Activated B cell treated with CpG ODN at 0.5 μM for 24 hours (primary cell): ENCODE data around the gene EEF1AKMT3. TPM values are rescaled to one million over a fixed set of nuclear protein-coding genes. Genes with fewer than 3 reads are reported as not detected.

Experiments
- ATAC-seq: fragments of 200-7000 bp; cut with Tn5 transposase; one replicate; pipeline ENCODE4 v1.10.0; 2021; ENCODE audit warnings: low read depth, mild to moderate bottlenecking, moderate library complexity
- CTCF ChIA-PET: fragments of 350-600 bp; sonication (Branson Sonifier 250); formaldehyde crosslinking; loops from one replicate; lab custom pipeline; 2021; ENCODE audit warnings: antibody characterized with exemption; lab: Charles Lee
- POLR2A ChIA-PET: fragments of 350-600 bp; sonication (Branson Sonifier 250); formaldehyde crosslinking; loops from one replicate; lab custom pipeline; 2021; ENCODE audit warnings: antibody characterized with exemption; lab: Charles Lee
- DNase-seq: peaks from one replicate; pipeline ENCODE4 v3.0.0; 2022
- H3K27ac Mint-ChIP-seq: one replicate; pipeline ENCODE4 v1.8.0; 2020; ENCODE audit warnings: mixed read lengths
- H3K27me3 Mint-ChIP-seq: one replicate; pipeline ENCODE4 v1.8.0; 2021; ENCODE audit warnings: mixed read lengths
- H3K36me3 Mint-ChIP-seq: one replicate; pipeline ENCODE4 v1.8.0; 2021; ENCODE audit warnings: low read depth, mixed read lengths
- H3K4me1 Mint-ChIP-seq: one replicate; pipeline ENCODE4 v1.8.0; 2021; ENCODE audit warnings: mixed read lengths
- H3K4me3 Mint-ChIP-seq: one replicate; pipeline ENCODE4 v1.8.0; 2020; ENCODE audit warnings: mild to moderate bottlenecking, mixed read lengths
- H3K9me3 Mint-ChIP-seq: one replicate; pipeline ENCODE4 v1.8.0; 2020; ENCODE audit warnings: mixed read lengths
- intact Hi-C: fragments of 100-400 bp; cut with micrococcal nuclease; formaldehyde crosslinking; loops from one replicate; pipeline ENCODE4 v1.15.1; 2024
- total RNA-seq: library from RNA; stranded (reverse); gene quantifications from 2 replicates; pipeline ENCODE4 v1.2.3, GENCODE V29; 2022
- TF ChIP-seq, protein P1 (sequence below): fragments of 200-600 bp; IDR thresholded peaks from one replicate; pipeline ENCODE4 v1.8.0; 2022; ENCODE audit warnings: antibody characterized with exemption, mild to moderate bottlenecking

Gene EEF1AKMT3
- total RNA-seq, 1 donor from 2014 or later, result 0.60 TPM

- POLR2A ChIA-PET, result no interaction called here
- TF ChIP-seq, protein P1, sequence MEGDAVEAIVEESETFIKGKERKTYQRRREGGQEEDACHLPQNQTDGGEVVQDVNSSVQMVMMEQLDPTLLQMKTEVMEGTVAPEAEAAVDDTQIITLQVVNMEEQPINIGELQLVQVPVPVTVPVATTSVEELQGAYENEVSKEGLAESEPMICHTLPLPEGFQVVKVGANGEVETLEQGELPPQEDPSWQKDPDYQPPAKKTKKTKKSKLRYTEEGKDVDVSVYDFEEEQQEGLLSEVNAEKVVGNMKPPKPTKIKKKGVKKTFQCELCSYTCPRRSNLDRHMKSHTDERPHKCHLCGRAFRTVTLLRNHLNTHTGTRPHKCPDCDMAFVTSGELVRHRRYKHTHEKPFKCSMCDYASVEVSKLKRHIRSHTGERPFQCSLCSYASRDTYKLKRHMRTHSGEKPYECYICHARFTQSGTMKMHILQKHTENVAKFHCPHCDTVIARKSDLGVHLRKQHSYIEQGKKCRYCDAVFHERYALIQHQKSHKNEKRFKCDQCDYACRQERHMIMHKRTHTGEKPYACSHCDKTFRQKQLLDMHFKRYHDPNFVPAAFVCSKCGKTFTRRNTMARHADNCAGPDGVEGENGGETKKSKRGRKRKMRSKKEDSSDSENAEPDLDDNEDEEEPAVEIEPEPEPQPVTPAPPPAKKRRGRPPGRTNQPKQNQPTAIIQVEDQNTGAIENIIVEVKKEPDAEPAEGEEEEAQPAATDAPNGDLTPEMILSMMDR, result no peak
- Mint-ChIP-seq H3K27ac (no peak overlapping the region), H3K9me3 (no peaks in the 10 kb centered on the region), H3K4me1 (peaks cover 20% of the 10 kb centered on the region), H3K36me3 (peaks cover 10% of the 10 kb centered on the region), H3K4me3 (no peak overlapping the region), H3K27me3 (no peaks in the 10 kb centered on the region)
- intact Hi-C loops, result no loop called here
- ATAC-seq, result no peak
- CTCF ChIA-PET, result no interaction called here
- DNase-seq, result no peak
These were observed 7.3 kb downstream of the EEF1AKMT3 start for GRCh38 chr12:57779736-57780135.

DNA sequence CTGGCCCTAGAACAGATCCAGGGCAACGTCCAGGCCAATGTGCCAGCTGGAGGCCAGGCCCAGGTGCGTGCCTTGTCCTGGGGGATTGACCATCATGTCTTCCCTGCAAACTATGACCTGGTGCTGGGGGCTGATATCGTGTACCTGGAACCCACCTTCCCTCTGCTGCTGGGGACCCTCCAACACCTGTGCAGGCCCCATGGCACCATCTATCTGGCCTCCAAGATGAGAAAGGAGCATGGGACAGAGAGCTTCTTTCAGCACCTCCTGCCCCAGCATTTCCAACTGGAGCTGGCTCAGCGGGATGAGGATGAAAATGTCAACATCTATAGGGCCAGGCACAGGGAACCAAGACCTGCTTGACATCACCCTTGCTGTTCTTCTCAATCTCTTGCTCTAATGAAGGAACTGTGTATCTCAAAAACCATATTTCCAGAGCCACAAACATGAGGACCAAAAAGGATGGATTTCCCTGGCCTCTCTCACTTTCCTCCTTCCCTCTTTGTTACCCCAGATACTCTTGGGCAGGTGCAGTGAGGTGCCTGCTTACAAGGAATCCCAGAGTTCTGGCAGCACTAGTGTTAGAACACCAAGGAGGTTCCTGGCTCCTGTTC is 8.0 kb downstream of the EEF1AKMT3 start:
- no peak for ATAC-seq
- H3K4me3 Mint-ChIP-seq, result no peak overlapping the region
- peaks cover 12% of the 10 kb centered on the region for H3K36me3 Mint-ChIP-seq
- no peaks in the 10 kb centered on the region for H3K27me3 Mint-ChIP-seq
- ChIA-PET POLR2A (interaction anchor here (2.3 kb wide), 1 partner anchor 8 kb away, joined by 11 read pairs; the partner anchor contains the start of genes EEF1AKMT3 and METTL1), CTCF (no interaction called here)
- TF ChIP-seq, protein P1, result no peak
- peaks cover 20% of the 10 kb centered on the region for H3K4me1 Mint-ChIP-seq
- no peak overlapping the region for H3K27ac Mint-ChIP-seq
- no peaks in the 10 kb centered on the region for H3K9me3 Mint-ChIP-seq
- no peak for DNase-seq
- intact Hi-C loops, result no loop called here

GRCh38 chr12:57781244-57781643 is 8.8 kb downstream of the EEF1AKMT3 start:
- DNase-seq (no peak), ATAC-seq (no peak)
- Mint-ChIP-seq H3K4me3 (no peak overlapping the region), H3K27ac (no peak overlapping the region), H3K4me1 (peaks cover 22% of the 10 kb centered on the region), H3K36me3 (peaks cover 18% of the 10 kb centered on the region), H3K9me3 (no peaks in the 10 kb centered on the region), H3K27me3 (no peaks in the 10 kb centered on the region)
- intact Hi-C loops, result no loop called here
- ChIA-PET CTCF (interaction anchor here (0.9 to 1.3 kb wide), 3 partner anchors 19 to 124 kb away, joined by 3 to 9 read pairs (median 5); no protein-coding TSS in a partner anchor), POLR2A (interaction anchor here (2.3 kb wide), 1 partner anchor 9 kb away, joined by 11 read pairs; the partner anchor contains the start of genes EEF1AKMT3 and METTL1)
- TF ChIP-seq, protein P1, result no peak

DNA sequence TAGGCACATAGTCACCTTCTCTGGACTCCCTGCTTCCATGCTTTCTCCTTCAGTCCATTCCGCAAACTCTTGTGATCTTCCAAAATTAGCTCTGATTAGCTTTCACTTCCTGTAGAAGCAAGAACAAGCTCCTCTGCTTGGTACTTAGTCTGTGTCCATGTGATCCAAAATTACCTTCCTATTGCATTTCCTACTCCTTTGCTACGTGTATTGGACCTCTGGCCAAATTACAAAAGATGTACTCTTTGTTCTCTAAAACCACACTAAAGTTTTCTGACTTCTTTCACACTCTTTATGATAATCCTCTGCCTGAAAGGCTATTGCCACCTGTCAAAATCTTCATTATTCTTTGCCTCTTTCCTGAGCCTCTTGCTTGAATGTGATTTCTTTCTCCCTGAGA is 9.4 kb downstream of the EEF1AKMT3 start:
- Mint-ChIP-seq H3K4me1 (peaks cover 22% of the 10 kb centered on the region), H3K27ac (no peak overlapping the region), H3K4me3 (no peak overlapping the region), H3K9me3 (no peaks in the 10 kb centered on the region), H3K27me3 (no peaks in the 10 kb centered on the region), H3K36me3 (peaks cover 24% of the 10 kb centered on the region)
- DNase-seq, result no peak
- TF ChIP-seq, protein P1, result no peak
- ChIA-PET POLR2A (interaction anchor here (2.3 kb wide), 1 partner anchor 10 kb away, joined by 11 read pairs; the partner anchor contains the start of genes EEF1AKMT3 and METTL1), CTCF (interaction anchor here (0.9 to 1.3 kb wide), 3 partner anchors 20 to 124 kb away, joined by 3 to 9 read pairs (median 5); no protein-coding TSS in a partner anchor)
- ATAC-seq, result no peak
- intact Hi-C loops, result loop anchor here (1.0 to 2.0 kb wide), 6 partner anchors 10 to 124 kb away; partner anchors contain the start of genes CDK4, EEF1AKMT3 and METTL1

GRCh38 chr12:57782243-57782607 is 9.8 kb downstream of the EEF1AKMT3 start:
- H3K36me3 Mint-ChIP-seq, result peaks cover 28% of the 10 kb centered on the region
- TF ChIP-seq, protein P1, result no peak
- peak overlapping the region; percentile 99 for H3K4me3 Mint-ChIP-seq
- H3K27ac Mint-ChIP-seq, result peak overlapping the region; percentile 97
- H3K27me3 Mint-ChIP-seq, result no peaks in the 10 kb centered on the region
- ChIA-PET CTCF (interaction anchor here (1.0 to 2.7 kb wide), 3 partner anchors 21 to 26 kb away, joined by 5 to 16 read pairs (median 9); no protein-coding TSS in a partner anchor), POLR2A (interaction anchor here (1.2 to 2.4 kb wide), 3 partner anchors 10 to 114 kb away, joined by 5 to 11 read pairs (median 11); partner anchors contain the start of genes EEF1AKMT3 and METTL1)
- DNase-seq (no peak), ATAC-seq (no peak)
- no peaks in the 10 kb centered on the region for H3K9me3 Mint-ChIP-seq
- H3K4me1 Mint-ChIP-seq, result peaks cover 22% of the 10 kb centered on the region
- intact Hi-C loops, result loop anchor here (1.0 to 2.0 kb wide), 6 partner anchors 10 to 123 kb away; partner anchors contain the start of genes CDK4, EEF1AKMT3 and METTL1
